ENCODE data around the gene POLR3A. TPM values are rescaled to one million over a fixed set of nuclear protein-coding genes. Genes with fewer than 3 reads are reported as not detected.

POLR3A gene
- total RNA-seq, 2 experiments from 2014 or later = 16.2 to 17.5 TPM

GRCh38 chr10:77961668-77962067 lies 67.6 kb downstream of the POLR3A start:
- no peak for ATAC-seq
- no peaks in the 10 kb centered on the region for H3K4me1 Mint-ChIP-seq (ENCODE audit: low read depth)
- intact Hi-C loops (cut with micrococcal nuclease) = no loop called here
- peaks cover 4% of the 10 kb centered on the region for H3K27me3 Mint-ChIP-seq
- peaks cover 2% of the 10 kb centered on the region for H3K9me3 Mint-ChIP-seq
- H3K27ac Mint-ChIP-seq = no peak overlapping the region
- DNase-seq = no peak
- POLR2A ChIA-PET = no interaction called here
- H3K36me3 Mint-ChIP-seq (ENCODE audit: low read depth) = no peaks in the 10 kb centered on the region
- CTCF ChIA-PET = interaction anchor here (0.7 kb wide), 1 partner anchor 472 kb away, joined by 3 read pairs; no protein-coding TSS in a partner anchor
- H3K4me3 Mint-ChIP-seq = no peak overlapping the region
- TF ChIP-seq CTCF (IDR thresholded peaks at IDR 0.05) = no peak

- TF ChIP-seq CTCF (IDR thresholded peaks at IDR 0.05) = no peak
- H3K4me3 Mint-ChIP-seq = no peak overlapping the region
- no peak for ATAC-seq
- H3K36me3 Mint-ChIP-seq (ENCODE audit: low read depth) = no peaks in the 10 kb centered on the region
- no peak overlapping the region for H3K27ac Mint-ChIP-seq
- DNase-seq = no peak
- peaks cover 2% of the 10 kb centered on the region for H3K9me3 Mint-ChIP-seq
- intact Hi-C loops (cut with micrococcal nuclease) = no loop called here
- CTCF ChIA-PET = interaction anchor here (0.7 kb wide), 1 partner anchor 777 kb away, joined by 3 read pairs; no protein-coding TSS in a partner anchor
- POLR2A ChIA-PET = interaction anchor here (0.7 kb wide), 1 partner anchor 8 kb away, joined by 3 read pairs; no protein-coding TSS in a partner anchor
- H3K4me1 Mint-ChIP-seq (ENCODE audit: low read depth) = no peaks in the 10 kb centered on the region
- H3K27me3 Mint-ChIP-seq = peaks cover 6% of the 10 kb centered on the region
Observed at GRCh38 chr10:77960829-77961329, 68.4 kb downstream of the POLR3A start.

- POLR2A ChIA-PET = interaction anchor here (0.7 kb wide), 1 partner anchor 9 kb away, joined by 3 read pairs; no protein-coding TSS in a partner anchor
- Mint-ChIP-seq H3K36me3 (ENCODE audit: low read depth) (no peaks in the 10 kb centered on the region), H3K27ac (no peak overlapping the region), H3K4me1 (ENCODE audit: low read depth) (no peaks in the 10 kb centered on the region), H3K9me3 (peaks cover 2% of the 10 kb centered on the region), H3K4me3 (no peak overlapping the region), H3K27me3 (peaks cover 6% of the 10 kb centered on the region)
- no peak for DNase-seq
- no peak for TF ChIP-seq CTCF (IDR thresholded peaks at IDR 0.05)
- ATAC-seq = no peak
- intact Hi-C loops (cut with micrococcal nuclease) = no loop called here
- CTCF ChIA-PET = interaction anchor here (0.7 kb wide), 1 partner anchor 778 kb away, joined by 3 read pairs; no protein-coding TSS in a partner anchor
Observed at GRCh38 chr10:77959887-77960455, 69.3 kb downstream of the POLR3A start.

- no peak overlapping the region for H3K27ac Mint-ChIP-seq
- H3K4me3 Mint-ChIP-seq = no peak overlapping the region
- intact Hi-C loops (cut with micrococcal nuclease) = no loop called here
- TF ChIP-seq CTCF (IDR thresholded peaks at IDR 0.05) = no peak
- ChIA-PET POLR2A (no interaction called here), CTCF (no interaction called here)
- H3K36me3 Mint-ChIP-seq (ENCODE audit: low read depth) = no peaks in the 10 kb centered on the region
- H3K4me1 Mint-ChIP-seq (ENCODE audit: low read depth) = no peaks in the 10 kb centered on the region
- DNase-seq (no peak), ATAC-seq (no peak)
- peaks cover 2% of the 10 kb centered on the region for H3K9me3 Mint-ChIP-seq
- peaks cover 7% of the 10 kb centered on the region for H3K27me3 Mint-ChIP-seq
Observed at GRCh38 chr10:77959384-77959783, 69.9 kb downstream of the POLR3A start.

- no peak overlapping the region for H3K4me3 Mint-ChIP-seq
- no peak overlapping the region for H3K27ac Mint-ChIP-seq
- ChIA-PET POLR2A (no interaction called here), CTCF (no interaction called here)
- no peak for TF ChIP-seq CTCF (IDR thresholded peaks at IDR 0.05)
- no peak for ATAC-seq
- H3K36me3 Mint-ChIP-seq (ENCODE audit: low read depth) = peaks cover 5% of the 10 kb centered on the region
- H3K9me3 Mint-ChIP-seq = peaks cover 12% of the 10 kb centered on the region
- H3K4me1 Mint-ChIP-seq (ENCODE audit: low read depth) = no peaks in the 10 kb centered on the region
- no peak for DNase-seq
- intact Hi-C loops (cut with micrococcal nuclease) = no loop called here
- H3K27me3 Mint-ChIP-seq = peaks cover 9% of the 10 kb centered on the region
Observed at GRCh38 chr10:77955136-77955535, 74.2 kb downstream of the POLR3A start.
